ENCODE results near the gene IPO8.

The IPO8 gene

GRCh38 chr12:30700216-30700900, 4.7 kb upstream of the IPO8 start:
- no peak overlapping the region for H3K27ac ChIP-seq (ENCODE audit: low read length)
- H3K4me2 ChIP-seq (ENCODE audit: low read depth, low read length) = no peak overlapping the region
- DNase-seq = no peak
- no peaks in the 10 kb centered on the region for H3K36me3 ChIP-seq (replicated peaks; ENCODE audit: insufficient read depth, low read length)
- H3K27me3 ChIP-seq (replicated peaks; ENCODE audit: insufficient read depth, low read length) = no peaks in the 10 kb centered on the region
- no peaks in the 10 kb centered on the region for H4K20me1 ChIP-seq (ENCODE audit: insufficient read depth, low read length)
- no peak overlapping the region for H3K4me3 ChIP-seq (ENCODE audit: low read length)
- H3F3A ChIP-seq (ENCODE audit: insufficient read depth, low read length) = no peaks in the 10 kb centered on the region
- H3K9me3 ChIP-seq (replicated peaks; ENCODE audit: insufficient read depth, low read length) = no peaks in the 10 kb centered on the region
- no peak overlapping the region for H2AFZ ChIP-seq (ENCODE audit: low read length)
- peaks cover 5% of the 10 kb centered on the region for H3K79me2 ChIP-seq (ENCODE audit: low read length)
- H3K9me2 ChIP-seq (replicated peaks; ENCODE audit: insufficient read depth, low read length) = no peaks in the 10 kb centered on the region
- no peak overlapping the region for H3K9ac ChIP-seq (ENCODE audit: low read length)
- TF ChIP-seq EZH2 (optimal IDR thresholded peaks at IDR 0.05; ENCODE audit: low read depth, low read length) (no peak), CTCF (IDR thresholded peaks at IDR 0.05; ENCODE audit: low read length) (no peak), EZH2phosphoT487 (IDR thresholded peaks at IDR 0.05; ENCODE audit: low read length) (no peak)
- H3K4me1 ChIP-seq (ENCODE audit: low read length) = 0 out of 2 replicates have a peak, but pooled peaks cover 4% of the 10 kb centered on the region

GRCh38 chr12:30698346-30698745, 2.7 kb upstream of the IPO8 start:
- H3K4me1 ChIP-seq (ENCODE audit: low read length) = peaks cover 15% of the 10 kb centered on the region; the same call in 1 of the 2 replicates
- DNase-seq = no peak
- no peaks in the 10 kb centered on the region for H3K27me3 ChIP-seq (replicated peaks; ENCODE audit: insufficient read depth, low read length)
- TF ChIP-seq CTCF (IDR thresholded peaks at IDR 0.05; ENCODE audit: low read length) (no peak), EZH2phosphoT487 (IDR thresholded peaks at IDR 0.05; ENCODE audit: low read length) (no peak), EZH2 (optimal IDR thresholded peaks at IDR 0.05; ENCODE audit: low read depth, low read length) (no peak)
- H3K9ac ChIP-seq (ENCODE audit: low read length) = no peak overlapping the region
- H3K4me3 ChIP-seq (ENCODE audit: low read length) = no peak overlapping the region
- no peaks in the 10 kb centered on the region for H3K9me3 ChIP-seq (replicated peaks; ENCODE audit: insufficient read depth, low read length)
- H3K36me3 ChIP-seq (replicated peaks; ENCODE audit: insufficient read depth, low read length) = no peaks in the 10 kb centered on the region
- no peaks in the 10 kb centered on the region for H4K20me1 ChIP-seq (ENCODE audit: insufficient read depth, low read length)
- H3K9me2 ChIP-seq (replicated peaks; ENCODE audit: insufficient read depth, low read length) = no peaks in the 10 kb centered on the region
- H3F3A ChIP-seq (ENCODE audit: insufficient read depth, low read length) = no peaks in the 10 kb centered on the region
- no peak overlapping the region for H3K4me2 ChIP-seq (ENCODE audit: low read depth, low read length)
- H2AFZ ChIP-seq (ENCODE audit: low read length) = no peak overlapping the region
- no peak overlapping the region for H3K27ac ChIP-seq (ENCODE audit: low read length)
- peaks cover 25% of the 10 kb centered on the region for H3K79me2 ChIP-seq (ENCODE audit: low read length)

GRCh38 chr12:30696943-30697342, 1.3 kb upstream of the IPO8 start:
- H3K9ac ChIP-seq (ENCODE audit: low read length) = no peak overlapping the region
- no peaks in the 10 kb centered on the region for H3K9me2 ChIP-seq (replicated peaks; ENCODE audit: insufficient read depth, low read length)
- H3K4me1 ChIP-seq (ENCODE audit: low read length) = peaks cover 15% of the 10 kb centered on the region; the same call in 1 of the 2 replicates
- no peak overlapping the region for H3K4me2 ChIP-seq (ENCODE audit: low read depth, low read length)
- no peak for DNase-seq
- H4K20me1 ChIP-seq (ENCODE audit: insufficient read depth, low read length) = no peaks in the 10 kb centered on the region
- H3F3A ChIP-seq (ENCODE audit: insufficient read depth, low read length) = no peaks in the 10 kb centered on the region
- H3K27ac ChIP-seq (ENCODE audit: low read length) = no peak overlapping the region
- no peaks in the 10 kb centered on the region for H3K36me3 ChIP-seq (replicated peaks; ENCODE audit: insufficient read depth, low read length)
- H3K79me2 ChIP-seq (ENCODE audit: low read length) = peaks cover 39% of the 10 kb centered on the region
- no peak overlapping the region for H2AFZ ChIP-seq (ENCODE audit: low read length)
- no peaks in the 10 kb centered on the region for H3K27me3 ChIP-seq (replicated peaks; ENCODE audit: insufficient read depth, low read length)
- H3K4me3 ChIP-seq (ENCODE audit: low read length) = no peak overlapping the region
- H3K9me3 ChIP-seq (replicated peaks; ENCODE audit: insufficient read depth, low read length) = no peaks in the 10 kb centered on the region
- TF ChIP-seq CTCF (IDR thresholded peaks at IDR 0.05; ENCODE audit: low read length) = no peak
- TF ChIP-seq EZH2 (optimal IDR thresholded peaks at IDR 0.05; ENCODE audit: low read depth, low read length) = no peak
- no peak for TF ChIP-seq EZH2phosphoT487 (IDR thresholded peaks at IDR 0.05; ENCODE audit: low read length)
